ENCODE data around the gene CDC73.
"Not testable (repeated sequence)": the region's sequence is repeated elsewhere in the genome, so short reads cannot be mapped to it uniquely, and the experiment has no call there.

The CDC73 gene

GRCh38 chr1:193240609-193241008, 118.8 kb downstream of the CDC73 start:
- DNase-seq, result no peak

- no peak for DNase-seq
These were observed 119.4 kb downstream of the CDC73 start for GRCh38 chr1:193241132-193241827.

- DNase-seq, result no peak
These were observed 120.2 kb downstream of the CDC73 start for GRCh38 chr1:193242000-193242399.

- DNase-seq, result no peak
These were observed 127.4 kb downstream of the CDC73 start for GRCh38 chr1:193249187-193249586.

GRCh38 chr1:193251950-193252349, 130.1 kb downstream of the CDC73 start:
- no peak for DNase-seq

GRCh38 chr1:193256019-193256418, 134.2 kb downstream of the CDC73 start:
- DNase-seq, result no peak

GRCh38 chr1:193259636-193260035, 137.8 kb downstream of the CDC73 start:
- DNase-seq, result no peak

- DNase-seq, result no peak
These were observed 138.4 kb downstream of the CDC73 start for GRCh38 chr1:193260056-193260745.

GRCh38 chr1:193260896-193261295, 139.1 kb downstream of the CDC73 start:
- DNase-seq, result no peak

GRCh38 chr1:193262661-193263060, 140.8 kb downstream of the CDC73 start:
- no peak for DNase-seq

GRCh38 chr1:193264313-193265065, 142.7 kb downstream of the CDC73 start:
- DNase-seq, result no peak

- DNase-seq, result no peak
These were observed 143.9 kb downstream of the CDC73 start for GRCh38 chr1:193265716-193266115.

- not testable (repeated sequence) for DNase-seq
These were observed 145.0 kb downstream of the CDC73 start for GRCh38 chr1:193266794-193267193.

GRCh38 chr1:193270996-193271395, 149.2 kb downstream of the CDC73 start:
- no peak for DNase-seq

GRCh38 chr1:193275773-193276172, 153.9 kb downstream of the CDC73 start:
- DNase-seq, result no peak

- DNase-seq, result no peak
These were observed 157.1 kb downstream of the CDC73 start for GRCh38 chr1:193278968-193279367.

GRCh38 chr1:193281894-193282293, 160.1 kb downstream of the CDC73 start:
- no peak for DNase-seq

GRCh38 chr1:193283016-193283415, 161.2 kb downstream of the CDC73 start:
- no peak for DNase-seq

GRCh38 chr1:193284219-193284618, 162.4 kb downstream of the CDC73 start:
- DNase-seq, result no peak

- no peak for DNase-seq
These were observed 163.8 kb downstream of the CDC73 start for GRCh38 chr1:193285641-193286040.

GRCh38 chr1:193288548-193289080, 166.8 kb downstream of the CDC73 start:
- not testable (repeated sequence) for DNase-seq

- no peak for DNase-seq
These were observed 171.9 kb downstream of the CDC73 start for GRCh38 chr1:193293726-193294125.

GRCh38 chr1:193299038-193299437, 177.2 kb downstream of the CDC73 start:
- DNase-seq, result no peak

GRCh38 chr1:193301746-193302145, 179.9 kb downstream of the CDC73 start:
- no peak for DNase-seq

Data from NCI-H1436 (cell line).